ENCODE results near the gene CAMKMT.

The CAMKMT gene

GRCh38 chr2:44663471-44664073, 301.8 kb downstream of the CAMKMT start:
- DNase-seq = no peak

- no peak for DNase-seq
Measured at GRCh38 chr2:44668336-44668735, 306.6 kb downstream of the CAMKMT start.

- DNase-seq = no peak
Measured at GRCh38 chr2:44671276-44671675, 309.5 kb downstream of the CAMKMT start.

GRCh38 chr2:44671916-44672315, 310.2 kb downstream of the CAMKMT start:
- DNase-seq = no peak

GRCh38 chr2:44672431-44672830, 310.7 kb downstream of the CAMKMT start:
- DNase-seq = no peak

- no peak for DNase-seq
Measured at GRCh38 chr2:44674473-44675284, 312.9 kb downstream of the CAMKMT start.

GRCh38 chr2:44676379-44676778, 314.6 kb downstream of the CAMKMT start:
- no peak for DNase-seq

- DNase-seq = no peak
Measured at GRCh38 chr2:44679584-44679983, 317.8 kb downstream of the CAMKMT start.

GRCh38 chr2:44679990-44680389, 318.2 kb downstream of the CAMKMT start:
- no peak for DNase-seq

GRCh38 chr2:44680424-44680971, 318.8 kb downstream of the CAMKMT start:
- DNase-seq = no peak

- DNase-seq = no peak
Measured at GRCh38 chr2:44680983-44681531, 319.3 kb downstream of the CAMKMT start.

GRCh38 chr2:44682459-44682858, 320.7 kb downstream of the CAMKMT start:
- no peak for DNase-seq

GRCh38 chr2:44684559-44684958, 322.8 kb downstream of the CAMKMT start:
- DNase-seq = no peak

- no peak for DNase-seq
Measured at GRCh38 chr2:44686561-44686960, 324.8 kb downstream of the CAMKMT start.

GRCh38 chr2:44687686-44688455, 326.1 kb downstream of the CAMKMT start:
- no peak for DNase-seq

GRCh38 chr2:44688456-44689124, 326.8 kb downstream of the CAMKMT start:
- no peak for DNase-seq

GRCh38 chr2:44689516-44689915, 327.8 kb downstream of the CAMKMT start:
- no peak for DNase-seq

GRCh38 chr2:44691174-44691785, 329.5 kb downstream of the CAMKMT start:
- no peak for DNase-seq

- DNase-seq = no peak
Measured at GRCh38 chr2:44692821-44693220, 331.1 kb downstream of the CAMKMT start.

GRCh38 chr2:44700824-44701223, 339.1 kb downstream of the CAMKMT start:
- no peak for DNase-seq

GRCh38 chr2:44705356-44705755, 343.6 kb downstream of the CAMKMT start:
- DNase-seq = no peak

GRCh38 chr2:44705876-44706480, 344.2 kb downstream of the CAMKMT start:
- no peak for DNase-seq
